Measurements from ENCODE around the gene RND3.

RND3 gene

DNA sequence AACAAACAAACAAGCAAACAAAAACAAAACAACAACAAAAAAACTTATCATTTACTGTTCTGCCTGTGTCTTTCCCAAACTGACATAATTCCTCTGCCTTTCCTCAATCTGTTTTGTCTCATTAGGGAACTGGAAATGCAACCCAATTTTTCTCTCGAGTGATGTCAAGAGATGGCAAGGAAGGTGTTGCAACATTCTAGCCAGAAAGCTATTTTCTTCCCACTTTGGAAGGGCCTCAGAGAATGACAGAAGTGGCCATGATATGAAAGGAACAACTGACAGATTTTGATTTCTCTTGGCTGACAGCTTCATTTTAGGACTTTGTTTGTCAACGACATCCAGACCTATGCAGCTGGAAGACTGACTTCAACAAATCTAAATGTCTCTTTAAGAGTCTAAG, 24.7 kb downstream of the RND3 start:
- H3K27me3 Mint-ChIP-seq (ENCODE audit: low read depth) = no peaks in the 10 kb centered on the region
- TF ChIP-seq, protein P1, sequence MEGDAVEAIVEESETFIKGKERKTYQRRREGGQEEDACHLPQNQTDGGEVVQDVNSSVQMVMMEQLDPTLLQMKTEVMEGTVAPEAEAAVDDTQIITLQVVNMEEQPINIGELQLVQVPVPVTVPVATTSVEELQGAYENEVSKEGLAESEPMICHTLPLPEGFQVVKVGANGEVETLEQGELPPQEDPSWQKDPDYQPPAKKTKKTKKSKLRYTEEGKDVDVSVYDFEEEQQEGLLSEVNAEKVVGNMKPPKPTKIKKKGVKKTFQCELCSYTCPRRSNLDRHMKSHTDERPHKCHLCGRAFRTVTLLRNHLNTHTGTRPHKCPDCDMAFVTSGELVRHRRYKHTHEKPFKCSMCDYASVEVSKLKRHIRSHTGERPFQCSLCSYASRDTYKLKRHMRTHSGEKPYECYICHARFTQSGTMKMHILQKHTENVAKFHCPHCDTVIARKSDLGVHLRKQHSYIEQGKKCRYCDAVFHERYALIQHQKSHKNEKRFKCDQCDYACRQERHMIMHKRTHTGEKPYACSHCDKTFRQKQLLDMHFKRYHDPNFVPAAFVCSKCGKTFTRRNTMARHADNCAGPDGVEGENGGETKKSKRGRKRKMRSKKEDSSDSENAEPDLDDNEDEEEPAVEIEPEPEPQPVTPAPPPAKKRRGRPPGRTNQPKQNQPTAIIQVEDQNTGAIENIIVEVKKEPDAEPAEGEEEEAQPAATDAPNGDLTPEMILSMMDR (IDR thresholded peaks at IDR 0.05; ENCODE audit: unreplicated experiment in 3 of 3) = no peak
- no peak overlapping the region for H3K4me3 Mint-ChIP-seq
- no peaks in the 10 kb centered on the region for H3K9me3 Mint-ChIP-seq
- no peak overlapping the region for H3K27ac Mint-ChIP-seq
- peaks cover 6% of the 10 kb centered on the region for H3K36me3 Mint-ChIP-seq (ENCODE audit: low read depth)
- peaks cover 21% of the 10 kb centered on the region for H3K4me1 Mint-ChIP-seq

DNA sequence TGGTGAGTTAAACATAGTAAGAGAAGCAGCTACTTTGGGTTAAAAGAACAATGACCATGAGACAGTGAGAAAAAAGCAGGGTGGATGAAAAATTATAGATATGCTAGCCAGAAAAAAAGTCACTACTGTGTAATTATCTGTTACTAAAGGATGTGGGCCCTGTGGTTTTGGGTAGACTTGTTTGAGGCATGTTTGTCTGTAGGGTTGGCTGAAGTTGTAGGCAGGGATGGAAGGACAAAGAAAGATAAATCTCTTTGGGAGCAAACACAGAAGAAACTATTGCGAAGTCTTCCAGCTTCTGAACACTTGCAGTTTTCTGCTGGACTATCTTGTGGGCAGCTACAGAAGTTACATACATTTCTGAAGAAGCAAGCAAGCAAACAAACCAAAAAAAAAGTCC, 28.2 kb downstream of the RND3 start:
- H3K4me1 Mint-ChIP-seq = no peaks in the 10 kb centered on the region
- H3K27ac Mint-ChIP-seq = no peak overlapping the region
- H3K9me3 Mint-ChIP-seq = no peaks in the 10 kb centered on the region

DNA sequence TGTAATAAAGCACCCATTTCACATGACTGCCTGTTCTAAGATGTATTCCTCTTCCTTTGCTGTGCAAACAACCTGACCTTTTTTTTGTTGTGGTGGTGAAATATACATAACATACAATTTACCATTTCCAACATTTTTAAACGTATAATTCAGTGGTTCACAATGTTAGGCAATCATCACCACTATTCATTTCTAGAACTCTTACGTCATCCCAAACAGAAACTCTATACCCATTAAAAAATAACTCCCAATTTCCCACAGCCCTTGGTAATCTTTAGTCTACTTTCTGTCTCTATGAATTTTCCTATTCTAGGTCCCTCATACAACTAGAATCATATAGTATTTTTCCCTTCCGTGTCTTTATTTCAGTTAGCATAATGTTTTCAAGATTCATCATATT, 36.7 kb downstream of the RND3 start:
- no peaks in the 10 kb centered on the region for H3K36me3 Mint-ChIP-seq (ENCODE audit: low read depth)
- no peaks in the 10 kb centered on the region for H3K27me3 Mint-ChIP-seq (ENCODE audit: low read depth)
- TF ChIP-seq, protein P1 (IDR thresholded peaks at IDR 0.05; ENCODE audit: unreplicated experiment in 3 of 3) = no peak
- H3K27ac Mint-ChIP-seq = no peak overlapping the region
- H3K4me1 Mint-ChIP-seq = no peaks in the 10 kb centered on the region
- no peak overlapping the region for H3K4me3 Mint-ChIP-seq
- peaks cover 3% of the 10 kb centered on the region for H3K9me3 Mint-ChIP-seq

More for the DNA sequence above, 28.2 kb downstream of the RND3 start:
- Mint-ChIP-seq H3K36me3 (ENCODE audit: low read depth) (no peaks in the 10 kb centered on the region), H3K4me3 (no peak overlapping the region), H3K27me3 (ENCODE audit: low read depth) (no peaks in the 10 kb centered on the region)
- TF ChIP-seq, protein P1 (IDR thresholded peaks at IDR 0.05; ENCODE audit: unreplicated experiment in 3 of 3) = no peak

DNA sequence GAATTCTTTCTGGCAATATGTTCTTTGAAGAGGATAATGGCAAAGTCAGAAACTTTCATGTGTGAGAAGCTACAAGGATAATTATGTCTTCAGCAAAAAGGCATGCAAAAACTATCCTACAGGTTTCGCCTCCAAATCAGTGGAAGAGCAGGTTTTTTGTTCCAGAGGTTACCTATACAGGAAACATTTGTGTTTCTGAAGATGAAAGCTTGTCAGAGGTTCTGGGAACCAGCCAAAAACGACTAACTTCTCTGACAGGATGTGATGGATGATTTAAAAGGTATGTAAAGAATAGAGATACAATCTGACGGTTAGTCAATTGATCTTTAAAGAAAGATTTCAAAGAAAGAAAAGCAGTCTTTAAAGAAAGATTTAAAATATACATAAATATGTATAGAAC, 37.6 kb downstream of the RND3 start:
- Mint-ChIP-seq H3K4me3 (no peak overlapping the region), H3K27me3 (ENCODE audit: low read depth) (no peaks in the 10 kb centered on the region), H3K36me3 (ENCODE audit: low read depth) (no peaks in the 10 kb centered on the region), H3K4me1 (no peaks in the 10 kb centered on the region), H3K9me3 (peaks cover 3% of the 10 kb centered on the region), H3K27ac (no peak overlapping the region)
- TF ChIP-seq, protein P1 (IDR thresholded peaks at IDR 0.05; ENCODE audit: unreplicated experiment in 3 of 3) = no peak

DNA sequence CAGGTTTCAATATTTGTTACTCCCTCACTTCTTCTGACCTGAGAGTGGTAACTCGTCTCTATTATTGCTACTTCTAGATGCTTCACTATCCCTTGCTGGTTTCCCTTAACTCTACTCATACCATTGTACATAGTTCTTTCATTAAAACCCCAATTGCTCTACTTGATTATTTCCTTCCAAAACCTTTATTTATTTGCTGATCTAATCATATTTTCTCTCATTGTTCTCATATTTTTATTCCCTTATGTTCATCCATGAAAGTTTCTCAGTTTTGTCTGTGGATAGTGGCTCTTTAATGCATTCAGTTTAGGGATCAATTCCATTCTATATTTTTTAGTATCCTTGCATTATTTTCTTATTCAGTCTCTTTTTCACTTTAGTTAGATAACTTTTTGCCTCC, 42.1 kb downstream of the RND3 start:
- H3K36me3 Mint-ChIP-seq (ENCODE audit: low read depth) = no peaks in the 10 kb centered on the region
- H3K4me1 Mint-ChIP-seq = peaks cover 11% of the 10 kb centered on the region
- no peak overlapping the region for H3K4me3 Mint-ChIP-seq
- H3K27ac Mint-ChIP-seq = no peak overlapping the region
- TF ChIP-seq, protein P1 (IDR thresholded peaks at IDR 0.05; ENCODE audit: unreplicated experiment in 3 of 3) = no peak
- no peaks in the 10 kb centered on the region for H3K27me3 Mint-ChIP-seq (ENCODE audit: low read depth)
- H3K9me3 Mint-ChIP-seq = no peaks in the 10 kb centered on the region

DNA sequence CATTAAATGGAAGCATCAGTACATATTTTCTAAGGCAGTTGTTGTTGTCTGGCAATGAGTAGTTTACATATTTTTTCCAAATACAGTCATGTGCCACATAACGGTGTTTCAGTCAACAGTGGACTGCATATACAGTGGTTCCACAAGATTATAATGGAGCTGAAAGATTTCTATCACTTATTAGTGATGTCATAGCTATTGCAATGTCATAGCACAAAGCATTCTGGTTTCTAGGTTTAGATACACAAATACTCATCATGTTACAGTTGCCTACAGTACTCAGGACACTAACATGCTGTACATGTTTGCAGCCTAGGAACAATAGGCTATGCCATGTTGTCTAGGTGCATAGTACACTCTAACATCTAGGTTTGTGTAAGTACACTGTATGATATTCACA, 45.0 kb downstream of the RND3 start:
- no peaks in the 10 kb centered on the region for H3K36me3 Mint-ChIP-seq (ENCODE audit: low read depth)
- no peaks in the 10 kb centered on the region for H3K9me3 Mint-ChIP-seq
- no peaks in the 10 kb centered on the region for H3K27me3 Mint-ChIP-seq (ENCODE audit: low read depth)
- TF ChIP-seq, protein P1 (IDR thresholded peaks at IDR 0.05; ENCODE audit: unreplicated experiment in 3 of 3) = no peak
- H3K4me1 Mint-ChIP-seq = peaks cover 11% of the 10 kb centered on the region
- H3K27ac Mint-ChIP-seq = no peak overlapping the region
- H3K4me3 Mint-ChIP-seq = no peak overlapping the region
